HG03457 (cell line): ENCODE data around the gene TMEM33.

Experiments
- ATAC-seq: cut with Tn5 transposase; IDR thresholded peaks from one replicate; pipeline ENCODE4 v1.9.1; 2021; ENCODE audit warnings: moderate number of reproducible peaks; ENCODE audit not compliant: unreplicated experiment

Gene TMEM33

GRCh38 chr4:41994461-41994985 is 59.3 kb downstream of the TMEM33 start:
- no peak for ATAC-seq

DNA sequence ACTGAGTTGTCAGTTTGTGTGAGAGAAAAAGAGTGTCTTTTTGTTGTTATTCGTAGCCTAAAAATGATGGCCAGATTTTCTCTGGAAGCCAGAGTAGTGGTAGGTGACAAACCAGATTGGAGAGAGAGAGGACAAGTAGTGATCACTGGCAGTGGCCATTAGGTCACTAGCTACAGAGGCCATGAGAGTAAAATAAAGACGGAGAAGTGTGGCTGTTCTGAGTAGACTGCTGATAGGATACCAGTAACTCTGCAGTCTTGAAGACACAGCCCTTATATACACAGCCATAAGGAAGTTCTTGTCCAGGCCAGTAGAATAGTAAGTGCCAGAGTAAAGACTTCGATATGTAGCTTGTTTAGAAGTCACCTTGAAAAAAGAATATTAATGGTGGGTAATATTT is 62.8 kb downstream of the TMEM33 start:
- ATAC-seq = no peak

DNA sequence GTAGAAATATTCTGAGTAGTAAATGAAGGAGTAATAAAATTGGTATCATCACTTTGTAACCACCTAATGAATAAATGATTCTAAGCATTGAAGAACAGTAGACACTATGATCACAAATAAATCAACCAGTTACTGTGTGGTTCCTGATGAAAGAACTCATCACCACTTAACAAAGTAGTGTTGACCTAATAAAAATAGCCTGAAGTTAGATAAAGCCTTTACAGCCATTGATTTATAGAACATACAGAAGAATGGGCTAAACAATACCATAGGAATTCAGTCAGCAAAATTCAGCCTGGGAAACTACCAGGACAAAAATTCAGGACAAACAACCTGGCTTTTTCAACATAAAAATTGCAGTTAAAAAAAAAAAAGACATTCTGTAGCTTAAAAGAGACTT is 64.1 kb downstream of the TMEM33 start:
- no peak for ATAC-seq

GRCh38 chr4:42008011-42008786 is 73.0 kb downstream of the TMEM33 start:
- ATAC-seq = no peak
